Stimulated activated CD8-positive, alpha-beta memory T cell treated with anti-CD3 and anti-CD28 coated beads, Interleukin-15, amount 100 ng/mL, for 1 hour (primary cell): Measurements from ENCODE around the gene APOA4.
"Not testable (repeated sequence)": the region's sequence is repeated elsewhere in the genome, so short reads cannot be mapped to it uniquely, and the experiment has no call there.

ENCODE experiments used
- DNase-seq: peaks from one replicate; pipeline ENCODE4 v3.0.0-alpha.2; 2020; ENCODE audit warnings: low read depth

APOA4 gene

DNA sequence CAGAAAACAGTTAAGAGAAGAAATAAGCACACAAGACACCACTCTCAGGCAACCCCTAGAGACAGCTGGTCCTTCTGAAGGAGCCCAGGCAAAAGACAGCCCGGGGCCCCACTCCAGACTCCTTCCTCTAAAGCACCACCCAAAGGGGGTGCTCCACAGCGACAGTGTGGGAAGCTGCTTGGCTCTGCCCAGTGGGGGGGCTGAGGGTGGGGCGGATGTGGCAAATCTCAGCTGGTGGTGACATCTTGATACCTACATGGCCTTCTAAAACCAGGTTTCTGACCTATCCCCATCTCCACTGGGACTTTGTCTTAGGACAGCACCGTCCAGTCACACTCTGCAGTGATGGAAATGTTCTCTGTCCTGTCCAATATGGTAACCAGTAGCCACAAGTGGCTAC is 24.5 kb upstream of the APOA4 start:
- DNase-seq = no peak

DNA sequence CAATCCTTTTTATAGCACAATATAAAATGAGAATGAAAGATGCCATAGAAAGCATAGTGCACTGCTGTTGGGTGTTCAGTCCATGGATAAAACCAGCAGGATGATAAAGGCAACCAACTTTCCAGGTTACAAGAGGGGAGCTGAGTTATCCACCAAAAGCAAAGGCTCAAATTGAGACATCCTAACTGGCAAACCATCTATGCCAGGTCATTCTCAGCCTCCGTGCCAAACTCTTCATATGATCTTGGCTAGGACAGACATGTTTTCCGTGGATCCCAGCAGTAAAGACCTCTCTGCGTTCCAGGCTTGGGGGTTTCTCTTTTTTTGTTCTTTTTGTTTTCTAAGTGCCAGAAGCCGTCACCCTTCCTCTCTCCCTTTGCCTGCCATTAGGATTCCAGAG is 21.6 kb upstream of the APOA4 start:
- DNase-seq = no peak

DNA sequence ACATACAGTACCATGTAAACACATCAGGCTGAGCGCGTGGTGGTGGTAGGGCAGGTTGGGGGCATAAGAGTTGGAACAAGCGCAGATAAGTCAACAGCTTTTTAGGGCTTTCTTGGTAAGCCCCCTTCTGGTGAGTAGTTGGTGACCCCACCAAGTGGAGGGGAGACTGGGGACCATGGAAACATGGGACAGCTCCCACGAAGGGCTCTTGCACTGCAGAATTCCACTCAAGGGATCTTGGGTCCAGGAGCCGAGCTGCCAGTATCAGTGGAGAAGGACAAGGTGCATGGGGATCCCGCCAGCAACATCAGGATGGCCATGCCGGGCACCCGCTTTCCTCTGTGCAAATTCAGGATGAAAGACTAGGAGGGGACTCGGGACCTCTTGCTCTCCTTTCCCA is 20.6 kb upstream of the APOA4 start:
- DNase-seq = no peak

DNA sequence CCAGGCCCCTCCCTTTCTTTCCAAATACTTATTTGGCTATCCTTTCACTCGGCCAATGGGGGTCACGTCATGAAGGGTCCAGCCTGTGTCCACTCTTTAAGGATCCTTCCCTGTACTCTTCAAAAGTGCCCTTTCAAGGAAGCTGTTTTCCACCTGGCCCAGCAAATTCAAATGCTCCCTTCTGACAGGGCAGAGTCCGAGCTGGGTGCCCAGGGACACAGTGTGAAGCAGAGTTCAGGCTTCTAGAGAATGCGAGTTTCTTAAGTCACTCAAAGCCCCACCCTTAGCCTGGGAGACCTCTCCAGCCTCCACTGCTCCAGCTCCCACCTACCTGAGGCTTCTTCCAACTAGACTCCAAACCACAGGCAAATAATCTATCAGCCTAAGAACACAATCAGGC is 19.8 kb upstream of the APOA4 start:
- DNase-seq = no peak

DNA sequence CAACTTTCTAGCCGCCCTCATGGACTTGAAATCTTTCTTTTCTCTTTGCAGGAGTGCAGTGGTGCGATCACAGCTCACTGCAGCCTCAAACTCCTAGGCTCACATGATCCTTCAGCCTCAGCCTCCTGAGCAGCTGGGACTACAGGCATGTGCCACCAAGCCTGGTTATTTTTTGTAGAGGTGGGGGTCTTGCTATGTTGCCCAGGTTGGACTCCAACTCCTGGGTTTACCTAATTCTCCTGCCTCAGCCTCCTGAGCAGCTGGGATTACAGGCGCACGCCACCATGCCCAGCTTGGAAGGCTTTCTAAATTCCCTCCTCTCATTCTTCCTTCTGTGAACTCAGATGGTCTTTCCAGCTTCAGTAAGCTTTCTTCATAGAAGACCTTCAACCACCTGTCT is 19.0 kb upstream of the APOA4 start:
- DNase-seq = no peak

DNA sequence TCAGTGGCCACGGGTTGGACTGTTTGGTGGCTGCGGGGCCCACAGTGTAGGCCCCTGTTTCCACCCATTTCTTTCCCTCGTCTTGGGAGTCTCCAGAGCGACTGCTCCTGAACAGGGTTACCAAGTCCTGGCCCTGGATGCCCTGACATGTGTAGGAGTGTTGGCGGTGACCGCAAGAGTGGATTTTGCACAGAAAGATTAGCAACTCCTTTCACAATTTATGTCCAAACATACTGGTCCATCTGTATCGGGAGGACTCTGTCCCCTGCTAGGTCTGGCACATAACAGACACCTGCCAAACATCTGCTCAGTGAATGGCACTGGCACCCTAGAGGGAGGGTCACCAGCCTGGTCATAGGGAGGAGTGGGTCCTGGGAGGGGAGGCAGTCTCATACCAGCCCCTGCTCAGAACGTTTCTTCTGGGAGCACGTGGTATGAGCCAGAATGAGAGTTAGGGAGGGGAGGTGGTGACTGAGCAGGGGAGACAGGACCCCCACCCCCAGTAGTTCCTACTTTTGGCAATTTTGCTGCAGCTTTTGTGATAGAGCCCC is 17.7 kb upstream of the APOA4 start:
- DNase-seq = no peak

DNA sequence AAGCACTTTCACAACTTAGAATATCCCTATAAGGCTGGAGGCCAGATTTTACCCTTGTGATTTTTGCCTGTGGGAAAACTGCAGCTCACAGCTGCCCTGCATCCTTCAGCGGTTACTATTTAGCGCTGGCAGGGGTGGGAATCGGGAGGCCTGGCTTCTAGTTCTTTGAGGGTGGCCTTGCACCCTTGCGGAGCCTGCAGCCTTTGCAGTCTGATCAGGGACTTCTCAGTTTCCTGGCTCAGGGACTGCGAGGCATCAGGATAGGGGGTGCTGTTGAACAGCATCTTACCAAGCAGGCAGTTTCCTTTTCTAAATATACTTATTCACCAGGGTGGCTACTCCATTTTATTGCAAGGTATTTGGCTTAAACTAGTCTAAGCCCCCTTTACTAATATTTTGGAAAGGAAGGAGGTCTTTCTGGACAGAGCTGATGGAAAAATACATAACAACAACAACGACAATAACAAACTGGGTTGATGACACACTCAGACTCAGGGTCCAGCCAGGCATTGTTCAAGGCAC is 17.2 kb upstream of the APOA4 start:
- no peak for DNase-seq

DNA sequence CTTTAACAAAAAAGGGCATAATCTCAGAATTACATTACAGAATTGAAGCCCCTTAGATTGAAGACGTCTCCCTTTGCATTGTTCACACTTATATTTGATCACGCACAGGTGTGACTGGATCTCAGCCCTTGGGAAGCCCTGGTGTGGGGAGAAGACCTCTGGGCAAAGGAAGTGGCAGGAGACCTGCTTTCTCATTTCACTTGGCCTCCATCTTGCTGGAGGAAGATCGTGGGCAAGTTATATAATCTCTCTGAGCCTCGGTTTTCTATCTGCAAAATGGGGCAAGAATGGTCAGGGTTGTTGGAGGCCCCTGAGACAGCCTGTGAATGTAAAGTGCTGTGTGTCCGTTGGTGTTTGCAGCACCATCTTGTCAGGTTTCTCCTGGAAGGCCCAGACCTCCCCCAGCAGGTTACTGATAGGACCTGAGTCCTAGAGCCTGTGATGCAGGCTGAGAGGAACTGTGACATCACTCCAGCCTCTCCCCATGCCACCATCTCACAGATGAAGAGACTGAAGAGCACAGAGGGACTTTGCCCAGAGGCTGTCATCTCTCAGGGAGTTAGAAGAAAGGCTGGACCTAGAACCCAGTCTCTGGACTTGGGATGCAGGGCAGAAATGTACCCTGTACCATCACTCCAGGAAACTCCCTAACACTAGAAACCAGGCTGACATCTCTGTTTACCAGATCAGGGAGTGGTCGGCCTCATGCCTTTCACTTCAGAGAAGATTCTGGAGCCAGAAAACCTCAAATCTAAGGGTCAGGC is 15.4 kb upstream of the APOA4 start:
- no peak for DNase-seq

DNA sequence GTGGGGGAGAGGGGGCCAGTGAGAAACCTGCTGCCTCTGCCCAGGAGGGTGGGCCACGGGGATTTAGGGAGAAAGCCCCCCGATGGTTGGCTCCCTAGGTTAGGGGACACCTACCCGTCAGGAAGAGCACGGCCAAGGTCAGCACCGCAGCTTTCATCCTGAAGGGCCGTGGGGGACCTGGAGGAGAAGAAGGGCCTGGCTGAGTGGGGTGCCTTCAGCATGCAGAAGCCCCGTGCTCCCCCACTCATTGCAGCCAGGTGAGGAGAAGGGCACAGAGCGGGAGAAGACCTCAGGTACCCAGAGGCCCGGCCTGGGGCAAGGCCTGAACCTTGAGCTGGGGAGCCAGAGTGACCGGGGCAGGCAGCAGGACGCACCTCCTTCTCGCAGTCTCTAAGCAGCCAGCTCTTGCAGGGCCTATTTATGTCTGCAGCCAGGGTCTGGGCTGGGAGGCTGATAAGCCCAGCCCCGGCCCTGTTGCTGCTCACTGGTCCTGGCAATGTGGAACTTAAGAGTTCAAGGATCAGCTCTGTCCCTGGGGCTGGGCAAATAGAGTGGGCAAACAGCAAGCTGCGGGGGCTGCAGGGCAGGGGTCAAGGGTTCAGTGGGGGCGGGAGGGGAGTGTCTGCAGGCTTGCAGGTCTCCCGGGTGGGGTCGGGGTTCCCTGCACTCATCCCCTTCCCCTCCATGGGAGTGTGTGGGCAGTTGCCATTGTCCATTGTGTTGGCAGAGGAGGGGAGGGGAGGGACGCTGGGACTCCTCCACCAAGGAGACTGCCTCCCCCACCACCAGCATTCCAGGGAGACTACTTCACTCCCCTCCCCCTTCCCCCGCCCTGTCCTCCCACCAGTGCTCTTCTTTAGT is 14.4 kb upstream of the APOA4 start, which contains the start of gene APOA1:
APOA1 (minus strand) TSS at position 392 of the 861 bp plus-strand sequence; CDS start at position 157, 235 bp downstream.
- DNase-seq = no peak

DNA sequence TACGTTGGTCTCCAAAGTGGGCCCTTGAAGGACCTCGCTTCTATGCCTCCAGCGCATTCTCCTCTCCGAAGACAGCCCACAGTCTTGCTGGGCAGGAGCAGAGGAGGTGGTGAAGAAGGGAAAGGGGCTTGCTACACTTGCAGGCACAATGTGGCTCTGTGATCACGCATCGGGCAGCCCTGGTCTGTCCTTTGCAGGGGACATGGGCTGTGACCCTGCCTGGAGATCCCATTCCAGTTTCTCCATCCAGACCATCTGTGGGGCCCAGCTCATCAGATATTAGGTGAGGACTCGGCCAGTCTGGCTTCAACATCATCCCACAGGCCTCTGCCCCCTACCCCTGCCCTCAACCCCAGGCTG is 13.5 kb upstream of the APOA4 start:
- DNase-seq = no peak

DNA sequence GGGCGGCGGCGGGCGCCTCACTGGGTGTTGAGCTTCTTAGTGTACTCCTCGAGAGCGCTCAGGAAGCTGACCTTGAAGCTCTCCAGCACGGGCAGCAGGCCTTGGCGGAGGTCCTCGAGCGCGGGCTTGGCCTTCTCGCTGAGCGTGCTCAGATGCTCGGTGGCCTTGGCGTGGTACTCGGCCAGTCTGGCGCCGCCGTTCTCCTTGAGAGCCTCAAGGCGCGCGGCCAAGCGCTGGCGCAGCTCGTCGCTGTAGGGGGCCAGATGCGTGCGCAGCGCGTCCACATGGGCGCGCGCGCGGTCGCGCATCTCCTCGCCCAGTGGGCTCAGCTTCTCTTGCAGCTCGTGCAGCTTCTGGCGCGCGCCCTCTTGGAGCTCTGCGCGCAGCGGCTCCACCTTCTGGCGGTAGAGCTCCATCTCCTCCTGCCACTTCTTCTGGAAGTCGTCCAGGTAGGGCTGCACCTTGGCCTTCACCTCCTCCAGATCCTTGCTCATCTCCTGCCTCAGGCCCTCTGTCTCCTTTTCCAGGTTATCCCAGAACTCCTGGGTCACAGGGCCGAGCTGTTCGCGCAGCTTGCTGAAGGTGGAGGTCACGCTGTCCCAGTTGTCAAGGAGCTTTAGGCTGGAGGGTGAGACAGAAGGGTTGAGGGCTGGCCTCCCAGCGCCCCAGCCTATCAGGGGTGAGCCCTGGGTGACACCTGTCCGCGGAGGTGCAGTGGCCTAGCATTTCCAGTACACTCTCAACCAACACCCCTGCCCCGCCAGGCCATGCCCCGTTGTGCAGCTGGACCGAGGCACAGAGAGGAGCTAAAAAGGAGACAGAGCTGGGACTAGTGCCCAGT is 12.9 kb upstream of the APOA4 start:
- peak; percentile 53 for DNase-seq

DNA sequence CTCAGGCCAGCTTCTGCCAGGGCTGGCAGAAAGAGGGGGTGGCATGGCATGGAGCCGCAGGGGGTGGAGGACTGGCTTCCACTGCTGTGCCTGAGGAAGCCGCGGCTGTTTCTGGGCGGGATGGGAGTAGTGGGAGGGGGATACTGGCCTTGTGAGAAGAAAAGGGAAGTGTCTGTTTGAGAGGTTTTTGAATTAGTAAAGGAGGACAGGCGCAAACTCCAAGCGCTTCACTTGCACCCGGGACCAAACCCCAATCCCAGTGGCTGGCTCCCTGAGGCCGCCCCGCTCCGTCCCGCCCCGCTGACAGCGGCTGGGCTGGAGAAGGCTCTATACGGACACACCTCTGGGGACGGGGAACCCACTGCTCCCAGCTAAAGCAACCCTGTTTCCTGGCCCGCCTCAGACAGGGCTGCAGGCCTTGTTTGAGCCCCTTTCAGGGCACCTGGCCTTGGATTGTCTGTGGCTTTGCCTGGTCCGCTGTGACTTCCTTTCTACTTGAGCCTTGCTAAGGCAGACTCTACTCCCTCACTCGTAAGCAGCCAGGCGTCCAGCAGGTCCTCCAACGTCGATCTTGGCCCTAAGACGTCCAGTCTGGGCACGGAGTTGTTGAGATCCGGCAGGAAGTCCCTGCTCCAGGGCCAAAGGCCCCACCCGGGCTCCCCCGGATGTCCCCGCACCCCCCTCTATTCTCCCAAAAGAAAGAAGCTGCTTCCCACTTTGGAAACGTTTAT is 12.1 kb upstream of the APOA4 start:
- no peak for DNase-seq

DNA sequence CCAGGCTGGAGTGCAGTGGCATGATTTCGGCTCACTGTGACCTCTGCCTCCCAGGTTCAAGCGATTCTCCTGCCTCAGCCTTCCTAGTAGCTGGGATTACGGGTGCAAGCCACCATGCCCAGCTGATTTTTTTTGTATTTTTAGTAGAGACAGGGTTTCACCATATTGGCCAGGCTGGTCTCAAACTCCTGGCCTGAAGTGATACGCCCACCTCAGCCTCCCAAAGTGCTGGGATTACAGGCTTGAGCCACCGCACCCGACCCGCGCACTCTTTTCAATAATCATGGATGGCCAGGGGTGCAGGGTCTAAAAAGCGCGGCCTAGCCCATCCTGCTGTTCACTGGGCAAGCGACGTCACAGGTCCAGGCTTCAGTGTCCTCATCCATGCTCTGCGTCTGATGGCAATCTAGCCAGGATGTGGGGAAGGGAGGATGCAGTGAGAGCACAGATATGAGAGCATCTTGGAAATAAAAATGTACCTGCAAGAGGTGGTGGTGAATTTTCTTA is 11.5 kb upstream of the APOA4 start:
- DNase-seq = not testable (repeated sequence)

DNA sequence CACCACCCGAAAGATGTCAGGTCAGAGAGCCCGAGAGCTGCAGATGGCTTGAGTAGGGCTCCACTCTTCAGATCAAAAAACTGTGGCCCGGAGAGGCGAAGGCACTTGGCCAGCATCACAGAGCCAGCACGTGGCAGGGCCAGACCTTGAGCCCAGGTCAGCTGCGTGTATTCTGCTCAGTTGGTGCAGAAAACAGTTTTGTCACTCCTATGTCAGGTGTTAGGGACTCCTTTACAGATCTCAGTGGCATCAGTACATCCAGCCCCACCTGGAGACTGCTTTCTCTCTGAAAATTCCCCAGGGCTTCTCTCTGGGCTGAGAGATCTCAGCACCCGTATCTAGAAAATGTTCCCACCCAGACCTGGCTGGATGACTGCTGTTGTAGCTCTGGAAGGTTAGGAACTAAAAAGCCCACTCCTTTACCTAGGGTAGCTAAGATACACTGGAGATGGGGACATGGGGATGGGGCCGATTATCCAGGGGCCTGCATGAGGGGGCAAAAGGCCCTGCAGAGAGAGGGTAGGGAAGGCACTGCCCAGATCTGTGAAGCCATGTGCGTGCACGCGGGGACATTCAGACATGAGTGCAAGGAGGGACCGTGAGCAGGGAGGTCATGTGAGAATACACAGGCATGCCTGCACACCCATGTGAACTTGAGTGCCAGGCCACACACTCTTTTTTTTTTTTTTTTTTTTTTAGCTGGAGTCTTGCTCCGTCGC is 10.9 kb upstream of the APOA4 start:
- DNase-seq = no peak

DNA sequence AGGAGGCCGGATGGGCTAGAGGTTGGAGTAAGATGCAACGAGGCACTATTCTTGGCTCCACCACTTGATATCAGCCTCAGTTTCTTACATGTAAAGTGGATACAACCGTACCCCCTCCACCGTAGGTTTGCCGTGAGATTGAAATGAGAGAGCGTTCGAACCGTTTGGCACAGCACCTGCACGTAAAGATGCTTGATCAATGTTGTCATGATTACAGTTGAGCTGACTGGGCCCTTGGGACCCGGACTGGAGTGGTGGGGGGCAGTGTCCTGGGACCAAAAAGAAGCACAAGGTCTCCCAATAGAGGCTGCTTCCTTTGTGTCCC is 10.3 kb upstream of the APOA4 start:
- no peak for DNase-seq

DNA sequence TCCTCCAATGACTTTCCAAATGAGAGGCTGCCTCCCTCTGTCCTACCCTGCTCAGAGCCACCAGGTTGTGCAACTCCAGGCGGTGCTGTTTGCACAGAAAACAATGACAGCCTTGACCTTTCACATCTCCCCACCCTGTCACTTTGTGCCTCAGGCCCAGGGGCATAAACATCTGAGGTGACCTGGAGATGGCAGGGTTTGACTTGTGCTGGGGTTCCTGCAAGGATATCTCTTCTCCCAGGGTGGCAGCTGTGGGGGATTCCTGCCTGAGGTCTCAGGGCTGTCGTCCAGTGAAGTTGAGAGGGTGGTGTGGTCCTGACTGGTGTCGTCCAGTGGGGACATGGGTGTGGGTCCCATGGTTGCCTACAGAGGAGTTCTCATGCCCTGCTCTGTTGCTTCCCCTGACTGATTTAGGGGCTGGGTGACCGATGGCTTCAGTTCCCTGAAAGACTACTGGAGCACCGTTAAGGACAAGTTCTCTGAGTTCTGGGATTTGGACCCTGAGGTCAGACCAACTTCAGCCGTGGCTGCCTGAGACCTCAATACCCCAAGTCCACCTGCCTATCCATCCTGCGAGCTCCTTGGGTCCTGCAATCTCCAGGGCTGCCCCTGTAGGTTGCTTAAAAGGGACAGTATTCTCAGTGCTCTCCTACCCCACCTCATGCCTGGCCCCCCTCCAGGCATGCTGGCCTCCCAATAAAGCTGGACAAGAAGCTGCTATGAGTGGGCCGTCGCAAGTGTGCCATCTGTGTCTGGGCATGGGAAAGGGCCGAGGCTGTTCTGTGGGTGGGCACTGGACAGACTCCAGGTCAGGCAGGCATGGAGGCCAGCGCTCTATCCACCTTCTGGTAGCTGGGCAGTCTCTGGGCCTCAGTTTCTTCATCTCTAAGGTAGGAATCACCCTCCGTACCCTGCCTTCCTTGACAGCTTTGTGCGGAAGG is 9.5 kb upstream of the APOA4 start:
- no peak for DNase-seq

DNA sequence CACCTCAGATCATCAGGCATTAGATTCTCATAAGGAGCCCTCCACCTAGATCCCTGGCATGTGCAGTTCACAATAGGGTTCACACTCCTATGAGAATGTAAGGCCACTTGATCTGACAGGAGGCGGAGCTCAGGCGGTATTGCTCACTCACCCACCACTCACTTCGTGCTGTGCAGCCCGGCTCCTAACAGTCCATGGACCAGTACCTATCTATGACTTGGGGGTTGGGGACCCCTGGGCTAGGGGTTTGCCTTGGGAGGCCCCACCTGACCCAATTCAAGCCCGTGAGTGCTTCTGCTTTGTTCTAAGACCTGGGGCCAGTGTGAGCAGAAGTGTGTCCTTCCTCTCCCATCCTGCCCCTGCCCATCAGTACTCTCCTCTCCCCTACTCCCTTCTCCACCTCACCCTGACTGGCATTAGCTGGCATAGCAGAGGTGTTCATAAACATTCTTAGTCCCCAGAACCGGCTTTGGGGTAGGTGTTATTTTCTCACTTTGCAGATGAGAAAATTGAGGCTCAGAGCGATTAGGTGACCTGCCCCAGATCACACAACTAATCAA is 8.8 kb upstream of the APOA4 start:
- no peak for DNase-seq

DNA sequence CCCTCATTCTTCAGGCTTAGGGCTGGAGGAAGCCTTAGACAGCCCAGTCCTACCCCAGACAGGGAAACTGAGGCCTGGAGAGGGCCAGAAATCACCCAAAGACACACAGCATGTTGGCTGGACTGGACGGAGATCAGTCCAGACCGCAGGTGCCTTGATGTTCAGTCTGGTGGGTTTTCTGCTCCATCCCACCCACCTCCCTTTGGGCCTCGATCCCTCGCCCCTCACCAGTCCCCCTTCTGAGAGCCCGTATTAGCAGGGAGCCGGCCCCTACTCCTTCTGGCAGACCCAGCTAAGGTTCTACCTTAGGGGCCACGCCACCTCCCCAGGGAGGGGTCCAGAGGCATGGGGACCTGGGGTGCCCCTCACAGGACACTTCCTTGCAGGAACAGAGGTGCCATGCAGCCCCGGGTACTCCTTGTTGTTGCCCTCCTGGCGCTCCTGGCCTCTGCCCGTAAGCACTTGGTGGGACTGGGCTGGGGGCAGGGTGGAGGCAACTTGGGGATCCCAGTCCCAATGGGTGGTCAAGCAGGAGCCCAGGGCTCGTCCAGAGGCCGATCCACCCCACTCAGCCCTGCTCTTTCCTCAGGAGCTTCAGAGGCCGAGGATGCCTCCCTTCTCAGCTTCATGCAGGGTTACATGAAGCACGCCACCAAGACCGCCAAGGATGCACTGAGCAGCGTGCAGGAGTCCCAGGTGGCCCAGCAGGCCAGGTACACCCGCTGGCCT is 7.2 kb upstream of the APOA4 start:
- DNase-seq = no peak
